ENCODE results near the gene KCNQ5.

DNA sequence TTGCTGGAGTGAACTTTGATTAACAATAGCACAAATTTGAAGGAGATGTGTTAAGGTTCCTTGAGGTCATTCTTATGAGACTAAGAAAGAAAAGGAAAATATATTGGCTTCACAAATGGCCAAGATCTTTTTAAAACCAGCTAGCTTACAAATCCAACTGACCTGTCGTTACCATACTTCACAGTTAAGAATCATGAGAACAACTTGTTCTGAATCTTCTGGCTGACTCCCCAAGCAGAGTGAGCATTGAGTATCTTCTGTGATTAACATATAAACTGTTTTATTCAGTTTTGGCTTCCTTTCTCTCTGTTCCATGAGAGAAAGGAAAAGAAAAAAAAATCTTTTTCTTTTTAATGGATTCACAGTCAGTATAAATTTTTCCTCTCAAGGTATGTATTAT is 326.3 kb downstream of the KCNQ5 start:
- TF ChIP-seq EP300 (IDR thresholded peaks at IDR 0.05) (no peak), POLR2A (IDR thresholded peaks at IDR 0.05) (no peak)
- TF ChIP-seq, protein P1, sequence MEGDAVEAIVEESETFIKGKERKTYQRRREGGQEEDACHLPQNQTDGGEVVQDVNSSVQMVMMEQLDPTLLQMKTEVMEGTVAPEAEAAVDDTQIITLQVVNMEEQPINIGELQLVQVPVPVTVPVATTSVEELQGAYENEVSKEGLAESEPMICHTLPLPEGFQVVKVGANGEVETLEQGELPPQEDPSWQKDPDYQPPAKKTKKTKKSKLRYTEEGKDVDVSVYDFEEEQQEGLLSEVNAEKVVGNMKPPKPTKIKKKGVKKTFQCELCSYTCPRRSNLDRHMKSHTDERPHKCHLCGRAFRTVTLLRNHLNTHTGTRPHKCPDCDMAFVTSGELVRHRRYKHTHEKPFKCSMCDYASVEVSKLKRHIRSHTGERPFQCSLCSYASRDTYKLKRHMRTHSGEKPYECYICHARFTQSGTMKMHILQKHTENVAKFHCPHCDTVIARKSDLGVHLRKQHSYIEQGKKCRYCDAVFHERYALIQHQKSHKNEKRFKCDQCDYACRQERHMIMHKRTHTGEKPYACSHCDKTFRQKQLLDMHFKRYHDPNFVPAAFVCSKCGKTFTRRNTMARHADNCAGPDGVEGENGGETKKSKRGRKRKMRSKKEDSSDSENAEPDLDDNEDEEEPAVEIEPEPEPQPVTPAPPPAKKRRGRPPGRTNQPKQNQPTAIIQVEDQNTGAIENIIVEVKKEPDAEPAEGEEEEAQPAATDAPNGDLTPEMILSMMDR (IDR thresholded peaks at IDR 0.05) = no peak
